A172 (cell line): ENCODE measurements around the gene DDX56. TPM values are rescaled to one million over a fixed set of nuclear protein-coding genes. Genes with fewer than 3 reads are reported as not detected.

Experiments used
- DNase-seq: peaks from one replicate; pipeline ENCODE4 v3.0.0-alpha.2; 2015; ENCODE audit warnings: low spot score
- total RNA-seq: library from RNA; depleted of rRNA; stranded (reverse); fragments of >200 nt; shearing (Covaris generic); gene quantifications from 2 replicates; pipeline ENCODE4 v1.2.3, GENCODE V29; 2014; rRNA removed

The DDX56 gene
- total RNA-seq, 1 experiment from 2014 or later, result 174 TPM

GRCh38 chr7:44535348-44536064, 38.2 kb downstream of the DDX56 start:
- DNase-seq, result no peak

- DNase-seq, result peak; percentile 26
Measured at GRCh38 chr7:44534501-44534900, 39.2 kb downstream of the DDX56 start.

- no peak for DNase-seq
Measured at GRCh38 chr7:44534087-44534486, 39.6 kb downstream of the DDX56 start.

GRCh38 chr7:44533301-44534055, 40.2 kb downstream of the DDX56 start:
- DNase-seq, result no peak

GRCh38 chr7:44531421-44532380, 42.0 kb downstream of the DDX56 start:
- DNase-seq, result no peak

GRCh38 chr7:44530990-44531389, 42.7 kb downstream of the DDX56 start:
- no peak for DNase-seq

- DNase-seq, result no peak
Measured at GRCh38 chr7:44524811-44525388, 48.8 kb downstream of the DDX56 start.

- no peak for DNase-seq
Measured at GRCh38 chr7:44522315-44522714, 51.4 kb downstream of the DDX56 start.

GRCh38 chr7:44521347-44522095, 52.2 kb downstream of the DDX56 start:
- no peak for DNase-seq

GRCh38 chr7:44520574-44520973, 53.1 kb downstream of the DDX56 start:
- no peak for DNase-seq

GRCh38 chr7:44519546-44519945, 54.2 kb downstream of the DDX56 start:
- no peak for DNase-seq

GRCh38 chr7:44518761-44519160, 54.9 kb downstream of the DDX56 start:
- DNase-seq, result no peak

GRCh38 chr7:44517175-44517574, 56.5 kb downstream of the DDX56 start:
- no peak for DNase-seq

Other genes starting within 250 kb of the DDX56 start
- gene CAMK2B, start 248.3 kb downstream of the DDX56 start, total RNA-seq, result 1.9 and 3.1 TPM in 2 replicates
- gene NUDCD3, start 83.2 kb downstream of the DDX56 start, total RNA-seq, result 110 and 129 TPM in 2 replicates
- gene NPC1L1, start 32.6 kb downstream of the DDX56 start, total RNA-seq, result not detected in 2 replicates
- 141 and 265 TPM in 2 replicates for gene TMED4, start 8.3 kb upstream of the DDX56 start, total RNA-seq
- gene OGDH, start 32.7 kb upstream of the DDX56 start, total RNA-seq, result 84.1 and 84.9 TPM in 2 replicates
- 12.7 and 13.9 TPM in 2 replicates for gene ZMIZ2, start 174.9 kb upstream of the DDX56 start, total RNA-seq
- gene PPIA, start 222.8 kb upstream of the DDX56 start, total RNA-seq, result 7,457 and 8,235 TPM in 2 replicates